Stimulated activated CD8-positive, alpha-beta memory T cell treated with anti-CD3 and anti-CD28 coated beads, Interleukin-15, amount 100 ng/mL, for 4 hours (primary cell): ENCODE measurements around the gene DAPP1.
A peak's percentile ranks its signal among the peaks of the same experiment; 100 is the strongest.

ENCODE experiments used
- DNase-seq, 2 donors: peaks; one replicate each; pipeline ENCODE4 v3.0.0-alpha.2; 2020; ENCODE audit warnings: low read depth in 2 of 2

DAPP1 gene

DNA sequence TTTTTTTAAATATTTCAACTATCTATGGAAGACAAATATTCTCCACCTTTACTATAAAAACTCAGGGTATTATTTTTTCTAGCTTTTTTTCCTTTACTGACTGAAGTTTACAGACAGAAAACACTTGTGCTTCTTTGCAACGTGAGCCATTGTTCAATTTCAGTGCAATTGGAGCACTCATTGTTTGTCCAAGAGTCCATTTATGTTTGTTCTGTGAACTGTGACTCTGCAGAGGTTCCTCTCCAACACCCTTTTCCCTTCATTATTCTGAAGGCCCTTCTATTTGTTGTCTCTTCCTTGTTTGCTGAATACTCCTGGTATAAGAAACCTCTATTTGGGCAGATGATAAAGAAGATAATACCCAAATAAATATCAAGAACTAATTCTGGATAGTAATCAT lies 37.4 kb downstream of the DAPP1 start:
- DNase-seq: no peak

DNA sequence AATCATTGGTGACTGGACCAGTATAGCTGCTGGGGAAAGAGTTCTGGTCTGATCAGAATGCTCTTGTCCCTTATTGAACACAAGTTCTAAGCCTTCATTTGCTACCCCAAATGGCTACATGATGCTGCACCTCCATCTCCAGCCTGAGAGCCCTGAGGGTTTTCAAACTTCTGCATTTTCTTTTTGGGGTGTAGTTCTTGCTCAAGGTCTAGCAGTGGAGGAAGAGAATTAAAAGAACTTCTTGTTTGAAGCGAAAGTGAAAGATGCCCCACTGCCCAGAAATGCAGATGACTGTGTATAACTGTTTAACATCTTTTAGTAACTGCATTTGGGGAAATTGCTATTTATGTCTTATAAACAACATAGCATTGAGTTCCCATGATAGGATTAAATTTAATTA lies 39.1 kb downstream of the DAPP1 start:
- DNase-seq: no peak

DNA sequence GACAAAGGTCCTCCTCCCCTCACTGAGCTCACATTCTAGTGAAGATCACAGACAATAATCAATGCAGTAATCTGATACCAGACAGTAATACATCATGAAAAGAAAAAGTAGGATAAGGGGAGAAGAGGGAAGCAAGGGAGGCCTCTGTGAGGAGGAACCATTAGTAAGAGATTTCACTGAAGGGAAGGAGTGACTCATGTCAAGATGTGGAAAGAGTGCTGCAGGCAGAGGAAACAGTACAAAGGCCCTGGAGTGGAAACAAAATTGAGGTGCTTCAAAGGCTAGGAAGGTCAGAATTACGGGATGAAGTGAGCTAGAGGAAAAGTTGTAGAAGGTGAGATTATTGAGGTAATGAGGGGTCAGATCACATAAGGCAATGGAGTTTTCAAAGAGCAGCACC lies 39.5 kb downstream of the DAPP1 start:
- DNase-seq: no peak

DNA sequence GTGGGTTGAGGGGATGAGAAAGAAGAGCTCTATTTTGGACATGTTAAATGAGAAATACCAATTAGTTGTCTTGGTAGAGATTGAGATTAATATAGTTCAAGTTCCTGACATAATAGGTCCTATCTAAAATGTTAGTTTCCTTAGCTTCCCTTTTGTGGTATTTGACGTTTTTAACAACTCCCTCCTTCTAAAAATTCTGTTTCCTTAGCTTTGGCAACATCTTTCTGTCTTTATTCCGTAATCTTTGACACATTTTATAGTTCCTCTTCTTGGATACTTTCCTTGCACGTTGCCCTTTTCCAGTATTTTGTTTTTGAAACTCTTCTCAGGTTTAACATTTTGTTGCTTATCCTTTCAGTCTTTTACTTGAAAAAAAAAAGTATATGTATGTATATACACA lies 40.7 kb downstream of the DAPP1 start:
- no peak for DNase-seq

DNA sequence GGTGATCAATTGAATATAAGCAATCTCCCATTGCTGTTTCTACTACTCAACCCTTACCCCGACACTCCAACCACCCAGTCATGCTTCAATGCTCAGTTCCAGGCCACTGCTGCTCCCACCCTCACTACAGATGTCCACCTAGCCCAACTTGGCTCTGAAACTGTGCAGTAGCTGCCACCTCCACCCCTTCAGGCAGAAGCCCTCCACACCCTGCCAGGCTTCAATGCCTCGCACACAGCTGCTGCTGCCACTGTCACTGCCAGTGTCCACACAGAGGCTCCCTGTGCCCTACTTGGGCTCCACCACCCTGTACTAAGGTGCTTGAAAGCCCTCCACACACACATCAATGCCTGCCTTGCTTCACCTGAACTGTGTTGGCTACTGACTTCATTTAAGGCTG lies 43.0 kb downstream of the DAPP1 start:
- no peak for DNase-seq

DNA sequence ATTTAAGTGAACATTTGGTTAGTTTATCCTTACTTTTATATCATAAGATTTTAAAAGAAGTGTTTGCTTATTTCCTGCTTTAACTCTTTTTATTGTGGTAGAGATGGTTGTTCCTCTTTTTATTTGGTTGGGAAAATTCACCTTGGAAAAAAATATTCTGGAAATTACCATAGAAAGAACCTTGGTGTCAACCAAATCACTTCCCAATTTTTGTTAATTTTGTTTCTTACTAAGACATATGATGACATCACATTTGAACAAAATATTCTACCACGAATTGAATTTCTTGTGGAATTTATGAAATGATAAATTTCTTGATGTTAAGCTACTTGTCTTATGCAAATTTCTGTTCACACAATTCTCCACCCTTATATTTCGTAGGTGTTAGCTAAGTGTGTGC lies 43.9 kb downstream of the DAPP1 start:
- DNase-seq: no peak

DNA sequence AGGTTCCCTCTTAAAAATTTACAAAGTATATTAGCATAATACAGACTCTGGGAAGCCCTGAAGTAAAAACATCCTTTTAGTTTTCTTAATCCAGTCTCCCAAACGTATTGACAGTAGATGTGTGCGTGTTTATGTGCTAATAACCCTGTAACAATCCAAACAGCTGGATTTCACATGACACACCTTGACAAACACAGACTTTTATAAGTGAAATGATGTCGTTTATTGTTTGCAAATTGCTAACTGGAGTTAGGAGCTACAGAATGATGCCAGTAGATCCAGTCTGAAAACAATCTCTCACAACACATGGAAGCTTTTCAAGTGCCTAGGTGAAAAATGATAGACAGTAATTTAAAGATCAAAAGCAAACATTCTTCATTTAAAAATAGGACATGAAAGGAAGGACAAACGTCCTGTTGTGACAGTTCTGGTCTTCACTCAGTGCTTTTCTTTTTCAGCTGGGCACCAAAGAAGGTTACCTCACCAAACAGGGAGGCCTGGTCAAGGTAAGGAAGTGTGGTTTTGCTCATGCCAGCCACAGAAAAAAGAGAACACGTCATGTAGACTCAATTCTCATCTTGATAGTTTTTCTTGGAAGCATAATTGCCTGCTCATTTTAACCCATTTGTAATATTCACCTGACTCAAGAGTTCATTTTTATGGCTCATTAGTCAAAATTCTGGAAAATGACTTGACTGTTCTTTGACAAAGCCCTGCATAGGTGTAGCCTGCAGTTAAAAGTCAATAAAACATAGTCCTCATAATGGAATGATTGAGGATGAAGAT lies 44.7 kb downstream of the DAPP1 start:
- no peak for DNase-seq

DNA sequence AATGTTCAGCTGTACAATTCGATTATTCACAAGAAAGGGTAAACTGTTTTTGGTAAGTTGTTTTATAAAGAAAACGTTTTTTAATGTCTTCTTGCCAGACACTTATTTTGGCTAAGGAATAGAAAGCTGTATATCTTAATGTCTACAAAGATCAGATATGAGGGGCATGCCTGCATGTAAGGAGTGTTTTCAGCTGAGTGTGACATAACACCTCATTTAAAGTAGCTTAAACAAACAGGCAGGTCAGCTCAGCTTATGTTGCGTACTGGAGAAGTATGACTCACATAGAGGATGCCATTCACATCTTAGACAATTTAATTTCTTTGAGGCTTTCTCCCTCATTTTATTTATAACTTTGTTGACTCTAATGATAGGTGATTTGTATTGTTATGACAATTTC lies 47.2 kb downstream of the DAPP1 start:
- DNase-seq: no peak

DNA sequence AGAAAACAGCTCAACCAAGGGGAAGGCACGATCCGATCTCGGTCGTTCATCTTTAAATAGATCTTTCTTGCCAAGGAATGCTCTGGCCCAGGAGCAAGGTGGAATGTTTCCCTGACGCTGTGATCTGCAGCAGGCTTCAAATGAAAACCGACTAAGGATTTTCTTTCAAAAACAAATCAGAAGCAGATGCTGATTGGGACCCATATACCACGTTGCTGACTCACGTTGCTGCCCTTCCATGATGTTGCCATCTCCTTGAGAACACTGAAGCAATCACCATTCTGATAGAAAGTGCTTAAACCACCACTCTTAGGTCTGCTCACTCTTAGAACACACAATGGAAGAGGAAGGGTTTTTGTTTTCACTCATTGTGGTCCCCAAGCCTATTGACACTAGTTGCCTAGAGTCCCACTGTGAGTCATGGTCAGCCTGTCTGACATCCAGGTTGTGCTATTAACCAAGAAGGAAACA lies 51.5 kb downstream of the DAPP1 start:
- DNase-seq: no peak

DNA sequence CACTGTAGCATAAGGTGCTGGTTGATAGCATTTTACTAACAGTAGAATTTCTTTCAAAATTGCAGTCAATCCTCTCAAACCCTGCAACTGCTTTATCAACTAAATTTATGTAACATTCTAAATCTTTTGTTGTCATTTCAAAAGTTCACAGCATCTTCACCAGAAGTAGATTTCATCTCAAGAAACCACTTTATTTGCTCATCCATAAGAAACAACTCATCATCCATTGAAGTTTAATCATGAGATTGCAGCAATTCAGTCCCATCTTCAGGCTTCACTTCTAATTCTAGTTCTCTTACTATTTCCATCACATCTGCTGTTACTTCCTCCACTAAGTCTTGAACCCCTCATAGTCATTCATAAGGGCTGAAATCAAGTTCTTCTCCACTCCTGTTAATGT lies 55.9 kb downstream of the DAPP1 start:
- no peak for DNase-seq

DNA sequence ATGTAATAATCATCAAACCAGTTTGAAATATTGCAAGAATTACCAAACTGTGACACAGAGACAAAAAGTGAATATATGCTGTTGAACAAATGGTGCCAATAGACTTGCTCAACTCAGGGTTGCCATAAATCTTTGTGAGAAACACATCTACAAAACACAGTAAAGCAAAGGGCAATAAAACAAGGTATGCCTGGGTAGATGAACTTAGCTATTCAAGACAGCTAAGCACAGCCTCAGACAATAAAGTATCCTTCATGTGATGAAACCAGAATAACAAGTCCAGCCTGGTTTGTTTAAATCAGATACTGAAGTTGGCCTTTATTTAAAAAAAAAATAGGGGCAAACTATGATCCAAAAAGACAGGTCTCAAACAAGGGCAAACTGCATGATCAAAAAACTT lies 58.4 kb downstream of the DAPP1 start:
- no peak for DNase-seq

DNA sequence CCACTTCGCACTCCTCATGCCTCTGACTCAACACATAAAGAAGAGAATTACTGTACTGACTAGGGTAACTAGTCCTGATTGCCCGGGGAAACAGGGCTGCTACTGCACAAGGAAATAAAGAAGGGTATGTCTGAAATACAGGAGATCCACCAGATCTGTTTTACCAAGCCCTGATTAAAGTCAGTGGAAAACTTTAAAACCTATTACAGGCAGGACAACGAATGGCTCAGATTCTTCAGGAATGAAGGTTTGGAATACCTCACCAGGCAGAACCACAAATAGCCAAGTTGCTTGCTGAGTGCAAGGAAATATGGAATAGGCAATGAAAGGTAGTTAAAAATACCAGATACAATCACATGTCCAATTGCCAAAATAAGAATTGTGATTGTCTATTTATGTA lies 60.3 kb downstream of the DAPP1 start:
- DNase-seq: no peak

DNA sequence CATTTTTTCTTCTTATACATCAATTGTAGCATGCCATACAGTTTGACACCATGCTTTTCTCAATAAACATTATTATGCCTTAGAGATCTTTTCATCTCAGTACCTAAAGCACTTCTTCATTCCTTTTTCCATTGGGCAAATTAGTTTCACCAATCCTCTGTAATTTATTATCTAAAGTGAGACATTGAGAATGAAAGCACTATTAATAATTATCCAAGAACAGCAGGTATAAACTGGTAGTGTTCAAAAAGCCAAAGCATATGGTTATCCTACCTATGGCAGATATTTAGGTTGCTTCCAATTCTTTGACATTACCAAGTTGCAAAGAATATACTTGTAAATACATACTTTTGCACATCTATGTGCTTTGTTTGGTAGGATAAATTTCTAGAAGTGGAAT lies 62.0 kb downstream of the DAPP1 start:
- DNase-seq: no peak

DNA sequence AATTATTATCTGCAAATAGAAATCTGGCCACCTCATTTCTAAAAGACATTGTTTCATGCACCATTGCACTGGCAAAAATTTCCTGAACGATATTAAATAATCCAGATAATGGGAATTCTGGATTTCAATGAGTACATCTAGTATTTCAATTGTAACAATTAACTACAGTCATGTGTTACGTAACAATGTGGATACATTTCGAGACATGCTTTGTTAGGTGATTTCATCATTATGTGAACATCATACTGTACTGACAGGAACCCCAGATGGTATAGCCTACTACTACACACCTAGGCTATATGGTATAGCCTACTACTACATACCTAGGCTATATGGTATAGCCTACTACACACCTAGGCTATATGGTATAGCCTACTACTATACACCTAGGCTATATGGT lies 62.8 kb downstream of the DAPP1 start:
- DNase-seq: no peak

DNA sequence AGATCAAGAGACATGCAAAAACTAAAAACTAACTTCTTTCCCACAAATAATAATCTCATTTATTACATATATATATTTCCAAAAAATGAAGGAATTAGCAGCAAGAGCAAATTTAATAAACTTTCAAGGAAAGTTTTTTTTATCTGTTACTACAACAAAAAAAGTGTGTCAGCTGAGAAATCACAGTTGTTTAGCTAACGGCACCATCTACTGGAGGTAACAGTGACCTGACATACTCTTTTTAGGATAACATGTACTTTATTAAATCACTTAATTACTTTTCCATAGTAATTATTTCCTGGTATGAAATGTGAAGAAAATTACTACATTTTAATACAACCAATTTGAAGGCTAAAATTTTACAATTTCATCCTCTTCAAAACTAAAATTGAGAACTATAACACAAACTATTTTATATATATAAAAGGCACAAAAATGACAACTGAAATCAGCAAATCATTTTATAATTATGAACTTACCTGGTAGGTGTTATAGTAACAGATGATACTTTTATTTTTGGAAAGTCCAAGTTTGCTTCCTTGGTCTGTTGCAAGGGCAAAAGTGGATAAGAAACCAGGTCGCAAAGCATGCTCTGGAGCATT lies 68.5 kb downstream of the DAPP1 start:
- DNase-seq: no peak

DNA sequence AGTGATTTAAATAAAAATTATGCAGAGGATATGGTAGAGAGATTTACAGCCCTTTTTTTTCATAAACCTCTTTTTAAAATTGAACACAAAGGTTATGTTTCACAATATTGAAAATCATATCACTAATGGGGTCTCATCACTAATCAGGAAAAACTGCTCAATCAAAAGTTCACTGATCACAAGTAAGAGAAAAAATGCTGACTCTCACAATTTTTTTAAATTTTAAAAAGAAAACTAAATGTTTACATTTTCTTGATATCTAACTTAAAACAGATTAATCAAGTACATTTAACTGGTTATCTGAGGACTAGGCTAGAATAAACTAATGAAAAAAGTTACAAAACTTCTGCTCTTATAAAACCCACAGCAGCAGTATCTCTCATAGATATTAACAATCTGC lies 69.1 kb downstream of the DAPP1 start:
- DNase-seq: no peak

DNA sequence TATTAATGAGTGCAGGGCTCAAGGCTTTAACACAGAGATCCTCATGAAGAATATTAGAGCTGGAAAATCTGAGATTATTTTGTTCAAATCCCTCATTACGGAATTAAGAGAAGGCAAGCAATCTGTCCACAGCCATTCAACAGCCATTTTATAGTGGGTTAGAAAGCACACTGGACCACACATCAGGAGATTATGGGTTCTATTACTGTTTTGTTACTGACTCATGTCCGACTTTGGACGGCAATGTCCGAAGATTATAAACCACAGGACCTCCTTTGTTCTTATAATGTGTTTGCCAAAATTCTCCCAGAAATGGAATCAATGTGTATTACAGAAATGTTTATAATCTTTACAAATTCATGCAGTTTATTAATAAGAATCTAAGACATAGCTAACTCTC lies 69.5 kb downstream of the DAPP1 start:
- no peak for DNase-seq

DNA sequence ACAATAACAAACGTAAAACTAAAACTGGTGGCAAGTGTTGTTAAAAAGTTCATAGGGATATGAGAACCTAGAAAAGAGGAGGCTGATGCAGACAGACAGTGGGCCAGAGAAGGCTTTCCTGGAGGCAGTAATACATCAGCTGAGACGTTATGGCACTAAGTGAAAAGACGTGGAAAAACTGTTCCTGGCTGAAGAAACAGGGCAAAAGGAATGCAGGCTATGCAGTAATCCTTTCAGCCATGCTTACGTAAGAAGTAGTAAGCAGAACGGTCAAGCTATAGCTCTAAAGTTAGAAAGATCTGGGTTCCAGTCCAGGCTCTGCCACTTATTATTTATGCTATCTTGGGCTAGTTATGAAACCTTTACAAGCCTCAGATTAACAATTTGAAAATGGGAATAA lies 71.2 kb downstream of the DAPP1 start:
- DNase-seq: no peak

DNA sequence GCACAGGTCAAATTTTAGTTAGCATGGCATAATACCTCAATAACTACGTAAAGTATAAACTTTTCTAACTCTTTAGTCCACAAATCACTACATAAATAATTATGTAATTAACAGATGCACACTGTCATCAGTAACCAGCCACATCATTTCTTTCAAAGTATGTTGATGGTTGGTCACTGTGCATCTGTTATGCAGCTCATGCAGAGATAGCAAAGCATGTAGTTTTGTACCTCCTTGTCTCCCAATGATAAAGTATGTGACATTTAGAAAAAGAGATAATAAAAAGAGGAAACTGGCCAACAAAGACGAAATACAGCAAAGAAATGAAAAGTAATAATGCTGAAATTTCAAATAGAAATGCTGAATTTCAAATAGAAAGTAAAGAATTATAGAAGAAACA lies 74.7 kb downstream of the DAPP1 start:
- no peak for DNase-seq

DNA sequence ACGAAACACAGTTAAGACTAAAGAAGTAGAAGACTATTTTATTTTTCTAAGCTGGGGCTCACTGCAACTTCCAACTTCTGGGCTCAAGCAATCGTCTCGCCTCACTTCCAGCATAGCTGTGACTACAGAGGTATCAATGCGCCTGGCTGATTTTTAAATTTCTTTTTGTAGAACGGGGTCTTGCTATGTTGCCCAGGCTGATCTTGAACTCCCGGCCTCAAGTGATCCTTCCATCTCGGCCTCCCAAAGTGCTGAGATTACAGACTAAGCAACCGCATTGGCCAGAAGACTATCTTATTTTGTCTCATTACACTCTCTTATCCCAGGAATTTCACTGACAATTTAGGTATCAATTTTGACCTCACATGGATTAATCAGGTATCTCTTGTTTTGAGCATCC lies 76.4 kb downstream of the DAPP1 start:
- no peak for DNase-seq

DNA sequence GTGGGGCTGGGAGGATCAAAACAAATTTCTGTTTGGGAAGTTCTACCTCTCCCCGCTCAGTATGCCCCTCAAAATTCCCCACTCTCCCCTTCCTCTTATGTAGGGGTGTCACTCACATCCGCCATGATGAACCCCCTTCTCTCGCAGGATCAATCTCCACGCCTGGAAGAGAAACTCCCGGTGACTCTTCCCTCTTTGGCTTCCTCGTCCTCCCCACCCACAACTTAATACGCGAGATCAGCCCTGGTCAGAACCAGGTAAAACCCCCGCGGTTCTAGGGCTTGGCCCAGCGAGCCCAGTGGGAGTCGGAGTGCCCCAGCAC lies 77.2 kb downstream of the DAPP1 start:
- DNase-seq: no peak

DNA sequence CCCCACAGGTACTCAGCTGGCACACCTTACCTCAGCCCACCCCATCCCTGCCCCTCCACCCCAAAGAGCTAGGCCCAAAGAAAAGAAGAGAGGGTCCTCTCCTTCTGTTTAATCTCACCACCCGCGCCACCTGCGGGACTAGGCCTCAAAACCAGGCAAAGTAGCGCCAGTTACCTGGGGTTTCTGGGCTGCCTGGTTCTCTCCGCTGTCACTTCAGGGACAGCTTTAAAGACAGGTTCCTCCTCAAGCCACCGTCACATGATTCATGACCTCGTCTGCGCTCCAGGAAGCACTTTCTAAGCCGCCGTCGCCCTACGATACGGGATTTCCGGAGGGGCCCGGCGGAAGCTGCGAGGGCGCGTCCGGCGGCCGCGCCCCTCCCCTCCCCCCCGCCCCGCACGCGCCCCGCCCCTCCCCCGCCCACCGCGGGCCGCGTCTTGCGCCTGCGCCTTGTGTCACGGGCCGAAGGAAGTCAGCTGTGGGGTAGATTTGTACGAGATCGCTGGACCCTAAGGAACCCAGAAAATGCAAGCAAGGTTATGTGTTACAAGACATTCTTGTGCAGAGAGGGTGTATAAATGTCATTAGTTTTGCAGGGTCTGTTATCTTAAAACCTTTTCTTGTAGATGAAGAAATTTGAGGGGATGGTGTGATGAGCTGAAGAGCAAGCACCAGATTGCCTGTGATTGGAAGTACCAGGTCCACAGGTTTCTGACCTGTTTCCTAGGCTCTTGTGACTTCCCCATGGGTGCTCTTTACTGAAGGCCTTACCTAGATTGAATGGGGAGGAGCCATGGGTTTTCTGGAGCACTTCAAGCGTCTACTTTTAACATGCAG lies 77.8 kb downstream of the DAPP1 start, which contains the start of gene LAMTOR3:
Gene LAMTOR3 (minus strand): TSS at position 267 of the 837 bp plus-strand sequence. CDS start 464 bp downstream, outside the sequence.
- DNase-seq: peak; percentile 79 to 85

DNA sequence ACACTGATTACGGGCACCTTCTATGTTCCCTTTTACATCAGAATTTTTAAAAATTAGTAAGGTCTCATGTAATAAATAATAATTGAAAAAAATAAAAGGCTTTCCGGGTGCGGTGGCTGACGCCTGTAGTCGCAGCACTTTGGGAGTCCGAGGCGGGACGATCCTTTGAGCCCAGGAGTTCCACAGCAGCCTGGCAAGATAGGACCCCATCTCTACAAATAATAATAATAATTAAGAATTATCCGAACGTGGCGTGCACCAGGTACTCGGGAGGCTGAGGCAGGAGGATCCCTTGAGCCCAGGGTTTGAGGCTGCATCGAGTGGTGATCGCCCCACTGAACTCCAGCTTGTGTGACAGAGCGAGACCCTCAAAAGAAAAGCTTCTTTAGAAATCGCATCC lies 78.4 kb downstream of the DAPP1 start:
- no peak for DNase-seq
